IMR-90 (cell line): Measurements from ENCODE around the gene GINS1. TPM values are rescaled to one million over a fixed set of nuclear protein-coding genes. Genes with fewer than 3 reads are reported as not detected.

Source experiments
- ATAC-seq: fragments of 200-7000 bp; cut with Tn5 transposase; 2 replicates; pipeline ENCODE4 v1.9.1; 2020; ENCODE audit warnings: low read depth, mild to moderate bottlenecking, moderate library complexity
- BruUV-seq: library from RNA; stranded (reverse); fragments of 400-500 nt; replicated peaks from 2 replicates; lab custom pipeline; 2021; lab: Mats Ljungman, UMichigan
- CTCF ChIA-PET: fragments of 300-600 bp; formaldehyde crosslinking; extraction: SDS; loops from one replicate; lab custom pipeline; 2021; ENCODE audit warnings: antibody characterized with exemption; lab: Yijun Ruan, JAX
- POLR2A ChIA-PET: fragments of 300-600 bp; sonication (Branson Sonifier 250); formaldehyde crosslinking; loops from one replicate; lab custom pipeline; 2022; ENCODE audit warnings: antibody characterized with exemption; ENCODE audit not compliant: unreplicated experiment; lab: Charles Lee
- DNase-seq: peaks from one replicate; pipeline ENCODE4 v3.0.0; 2013
- H2AFZ ChIP-seq: replicated peaks from 2 replicates; pipeline ENCODE3; 2013; ENCODE audit warnings: low read length, mild to moderate bottlenecking; ENCODE audit not compliant: poor library complexity
- H2AK5ac ChIP-seq: 2 replicates; pipeline ENCODE4 v1.6.1; 2013; ENCODE audit warnings: low read depth, low read length, inconsistent platforms
- H2AK9ac ChIP-seq: replicated peaks from 2 replicates; pipeline ENCODE3; 2013; ENCODE audit warnings: mild to moderate bottlenecking, low read depth, low read length, moderate library complexity; ENCODE audit not compliant: poor library complexity
- H2BK120ac ChIP-seq: 2 replicates; pipeline ENCODE4 v1.6.1; 2013; ENCODE audit warnings: low read depth, low read length, inconsistent platforms
- H2BK15ac ChIP-seq: 3 replicates; pipeline ENCODE4 v1.6.1; 2013; ENCODE audit warnings: low read depth, low read length, inconsistent platforms
- H2BK20ac ChIP-seq: 2 replicates; pipeline ENCODE4 v1.6.1; 2013; ENCODE audit warnings: low read depth, mild to moderate bottlenecking, inconsistent platforms, low read length, moderate library complexity
- H2BK5ac ChIP-seq: 2 replicates; pipeline ENCODE4 v1.6.1; 2013; ENCODE audit warnings: mild to moderate bottlenecking, low read depth, low read length, inconsistent platforms; ENCODE audit not compliant: poor library complexity, severe bottlenecking
- H3K14ac ChIP-seq: replicated peaks from 2 replicates; pipeline ENCODE4 v1.6.1; 2013; ENCODE audit warnings: low read depth, low read length, inconsistent platforms
- H3K18ac ChIP-seq: 2 replicates; pipeline ENCODE4 v1.6.1; 2013; ENCODE audit warnings: low read depth, low read length, control low read depth
- H3K23ac ChIP-seq: 2 replicates; pipeline ENCODE4 v1.6.1; 2013; ENCODE audit warnings: low read depth, low read length, inconsistent platforms
- H3K27ac ChIP-seq: 2 replicates; pipeline ENCODE4 v1.5.1; 2013; ENCODE audit warnings: mild to moderate bottlenecking, control low read depth, low read length; ENCODE audit not compliant: insufficient read depth
- H3K27me3 ChIP-seq: 2 replicates; pipeline ENCODE4 v1.6.1; 2013; ENCODE audit warnings: low read length; ENCODE audit not compliant: control insufficient read depth, insufficient read depth
- H3K36me3 ChIP-seq: 2 replicates; pipeline ENCODE4 v1.6.1; 2013; ENCODE audit warnings: low read length, mixed read lengths; ENCODE audit not compliant: control insufficient read depth, insufficient read depth
- H3K4ac ChIP-seq: 2 replicates; pipeline ENCODE4 v1.6.1; 2013; ENCODE audit warnings: low read depth, low read length, inconsistent platforms
- H3K4me1 ChIP-seq: 2 replicates; pipeline ENCODE4 v1.6.1; 2013; ENCODE audit warnings: low read length, mixed read lengths; ENCODE audit not compliant: control insufficient read depth, insufficient read depth
- H3K4me2 ChIP-seq: 2 replicates; pipeline ENCODE4 v1.6.1; 2013; ENCODE audit warnings: low read depth, mild to moderate bottlenecking, control low read depth, low read length, moderate library complexity
- H3K4me3 ChIP-seq: 2 replicates; pipeline ENCODE4 v1.5.1; 2013; ENCODE audit warnings: low read depth, mild to moderate bottlenecking, control low read depth, low read length, moderate library complexity; ENCODE audit not compliant: insufficient read depth
- H3K56ac ChIP-seq: 2 replicates; pipeline ENCODE4 v1.6.1; 2013; ENCODE audit warnings: low read length, inconsistent platforms; ENCODE audit not compliant: insufficient read depth; ENCODE audit errors: extremely low read depth
- H3K79me1 ChIP-seq, 2 experiments: 2 replicates each; pipeline ENCODE4 v1.6.1; 2013; ENCODE audit warnings: low read length in 2 of 2, inconsistent platforms in 1 of 2, low read depth in 1 of 2
- H3K9ac ChIP-seq: 2 replicates; pipeline ENCODE4 v1.6.1; 2013; ENCODE audit warnings: low read depth, low read length, control low read depth
- H3K9me1 ChIP-seq: 2 replicates; pipeline ENCODE4 v1.6.1; 2013; ENCODE audit warnings: low read length, inconsistent platforms; ENCODE audit not compliant: insufficient read depth
- H3K9me3 ChIP-seq: 2 replicates; pipeline ENCODE4 v1.6.1; 2013; ENCODE audit warnings: low read length; ENCODE audit not compliant: control insufficient read depth, insufficient read depth
- H4K20me1 ChIP-seq: 2 replicates; pipeline ENCODE4 v1.6.1; 2013; ENCODE audit warnings: low read length, inconsistent platforms; ENCODE audit not compliant: insufficient read depth
- H4K5ac ChIP-seq: 2 replicates; pipeline ENCODE4 v1.6.1; 2013; ENCODE audit warnings: mild to moderate bottlenecking, low read depth, low read length, control low read depth
- H4K8ac ChIP-seq, 2 experiments: 2 replicates each; pipeline ENCODE4 v1.6.1; 2013; ENCODE audit warnings: low read depth in 2 of 2, low read length in 2 of 2, control low read depth in 1 of 2, inconsistent platforms in 1 of 2
- H4K91ac ChIP-seq: 2 replicates; pipeline ENCODE4 v1.6.1; 2013; ENCODE audit warnings: low read depth, low read length, inconsistent platforms; ENCODE audit not compliant: insufficient read depth
- BHLHE40 ChIP-seq: fragments of 150-350 bp; IDR thresholded peaks from 2 replicates; pipeline ENCODE4 v1.6.1; 2016; ENCODE audit warnings: mild to moderate bottlenecking, low read depth, low read length
- CEBPB ChIP-seq: IDR thresholded peaks from 2 replicates; pipeline ENCODE4 v1.6.1; 2012; ENCODE audit warnings: low read depth, low read length, improper control_type of control experiment
- CHD1 ChIP-seq: IDR thresholded peaks from 2 replicates; pipeline ENCODE4 v1.6.1; 2012; ENCODE audit warnings: low read depth, low read length, improper control_type of control experiment
- FOS ChIP-seq: fragments of 150-350 bp; IDR thresholded peaks from 2 replicates; pipeline ENCODE4 v1.6.1; 2016; ENCODE audit warnings: low read depth, low read length
- MAFK ChIP-seq: IDR thresholded peaks from 2 replicates; pipeline ENCODE4 v1.6.1; 2012; ENCODE audit warnings: low read depth, low read length, improper control_type of control experiment
- MAZ ChIP-seq: IDR thresholded peaks from 2 replicates; pipeline ENCODE4 v1.6.1; 2012; ENCODE audit warnings: low read depth, mild to moderate bottlenecking, low read length, improper control_type of control experiment, moderate library complexity, borderline replicate concordance
- RAD21 ChIP-seq: IDR thresholded peaks from 2 replicates; pipeline ENCODE4 v1.6.1; 2012; ENCODE audit warnings: low read length, improper control_type of control experiment
- RCOR1 ChIP-seq: IDR thresholded peaks from 2 replicates; pipeline ENCODE4 v1.6.1; 2012; ENCODE audit warnings: mild to moderate bottlenecking, low read length, improper control_type of control experiment; ENCODE audit not compliant: insufficient replicate concordance
- SMC3 ChIP-seq: fragments of 150-350 bp; IDR thresholded peaks from 2 replicates; pipeline ENCODE4 v1.6.1; 2016; ENCODE audit warnings: low read depth, mild to moderate bottlenecking, antibody characterized with exemption, low read length, moderate library complexity
- WGBS, 2 experiments: methylation state at CpG; one replicate each; pipeline versions ENCODE4 v1.1.5 to v1.1.7; 2013; ENCODE audit warnings: missing lambda C conversion rate in 2 of 2; ENCODE audit not compliant: insufficient read length in 1 of 2; ENCODE audit errors: extremely low coverage in 2 of 2; 5-methylcytosine and 5-hydroxymethylcytosine counted together
- dilution Hi-C: fragments of 300-500 bp; cut with HindIII; formaldehyde crosslinking; loops from one replicate; pipeline ENCODE4 v1.14.3; 2018; ENCODE audit warnings: low sequenced_read_pairs; ENCODE audit not compliant: unreplicated experiment
- in situ Hi-C: fragments of 300-500 bp; cut with MboI; formaldehyde crosslinking; loops from 3 replicates; pipeline ENCODE4 v1.14.3; 2019; ENCODE audit warnings: low sequenced_read_pairs, inconsistent platforms, mixed read lengths
- intact Hi-C: fragments of 100-400 bp; cut with micrococcal nuclease; formaldehyde crosslinking; loops from 2 replicates; pipeline ENCODE4 v1.10.0; 2022
- polyA plus RNA-seq, 3 experiments: library from polyadenylated mRNA; depleted of rRNA; stranded (reverse); fragments of >200 nt; gene quantifications; 2 replicates each; pipeline ENCODE4 v1.2.3, GENCODE V29; 2012; ENCODE audit warnings: low replicate concordance in 1 of 3
- total RNA-seq: library from RNA; depleted of rRNA; stranded (reverse); fragments of >200 nt; gene quantifications from 2 replicates; pipeline ENCODE4 v1.2.3, GENCODE V29; 2012
- TF ChIP-seq, protein P1 (sequence below): conservative IDR thresholded peaks from 2 replicates; pipeline ENCODE4 v1.5.1; 2012; ENCODE audit warnings: mild to moderate bottlenecking, low read depth, low read length, improper control_type of control experiment
- TF ChIP-seq, protein P2 (sequence below): fragments of 150-350 bp; IDR thresholded peaks from 2 replicates; pipeline ENCODE4 v1.6.1; 2016; ENCODE audit warnings: low read depth, mild to moderate bottlenecking, low read length, moderate library complexity, borderline replicate concordance
- TF ChIP-seq, protein P3 (sequence below): fragments of 150-350 bp; IDR thresholded peaks from 2 replicates; pipeline ENCODE4 v1.6.1; 2017; ENCODE audit warnings: mild to moderate bottlenecking, antibody characterized with exemption, low read length, low read depth

GINS1 gene
- total and polyA plus RNA-seq, 2 of the 4 experiments (the other 2 are of a cell fraction), result 4.9 to 6.6 TPM

DNA sequence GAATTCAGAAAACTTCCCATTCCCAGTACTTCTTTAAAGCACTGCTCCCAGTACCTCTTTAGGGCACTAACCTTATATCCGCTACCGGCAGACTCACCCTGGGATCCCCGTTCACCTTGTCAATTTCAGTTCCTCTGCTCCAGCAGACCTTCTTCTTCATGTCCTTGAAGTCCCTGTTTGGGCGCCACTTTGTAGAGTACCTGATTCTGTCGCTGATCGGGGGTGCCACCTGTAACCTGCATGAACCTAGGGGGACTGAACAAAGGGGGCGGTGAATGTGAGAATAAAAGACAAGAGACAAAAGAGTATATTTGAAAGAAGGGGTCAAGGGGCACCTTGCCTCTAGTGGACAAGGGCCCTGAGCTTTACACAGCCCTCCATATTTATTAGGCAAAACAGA lies 4.9 kb upstream of the GINS1 start:
- Histone ChIP-seq H3K27me3 (no peaks in the 10 kb centered on the region), H2BK20ac (no peak overlapping the region), H2AFZ (no peak overlapping the region), H3K79me1 (0 out of 4 replicates have a peak, but pooled peaks cover 0 to under 1% of the 10 kb centered on the region in 2 experiments), H3K4me1 (peaks cover 3% of the 10 kb centered on the region; the same call in 1 of the 2 replicates), H2BK15ac (no peak overlapping the region), H3K4me3 (no peak overlapping the region), H2AK9ac (no peak overlapping the region), H3K36me3 (no peaks in the 10 kb centered on the region), H4K91ac (no peak overlapping the region), H4K8ac (no peak overlapping the region), H3K14ac (no peak overlapping the region), H3K4ac (no peak overlapping the region), H3K9ac (no peak overlapping the region), H3K9me1 (no peaks in the 10 kb centered on the region), H4K20me1 (no peaks in the 10 kb centered on the region), H3K18ac (no peak overlapping the region), H3K27ac (no peak overlapping the region), H3K56ac (no peak overlapping the region), H3K23ac (no peak overlapping the region), H2BK120ac (no peak overlapping the region), H2AK5ac (no peak overlapping the region), H3K4me2 (no peak overlapping the region), H2BK5ac (no peak overlapping the region), H4K5ac (no peak overlapping the region), H3K9me3 (peaks cover 13% of the 10 kb centered on the region)
- ChIA-PET POLR2A (no interaction called here), CTCF (no interaction called here)
- TF ChIP-seq BHLHE40 (no peak), MAZ (no peak), RCOR1 (no peak), CEBPB (no peak), CHD1 (no peak), RAD21 (no peak), FOS (no peak), SMC3 (no peak), MAFK (no peak)
- TF ChIP-seq, protein P1, sequence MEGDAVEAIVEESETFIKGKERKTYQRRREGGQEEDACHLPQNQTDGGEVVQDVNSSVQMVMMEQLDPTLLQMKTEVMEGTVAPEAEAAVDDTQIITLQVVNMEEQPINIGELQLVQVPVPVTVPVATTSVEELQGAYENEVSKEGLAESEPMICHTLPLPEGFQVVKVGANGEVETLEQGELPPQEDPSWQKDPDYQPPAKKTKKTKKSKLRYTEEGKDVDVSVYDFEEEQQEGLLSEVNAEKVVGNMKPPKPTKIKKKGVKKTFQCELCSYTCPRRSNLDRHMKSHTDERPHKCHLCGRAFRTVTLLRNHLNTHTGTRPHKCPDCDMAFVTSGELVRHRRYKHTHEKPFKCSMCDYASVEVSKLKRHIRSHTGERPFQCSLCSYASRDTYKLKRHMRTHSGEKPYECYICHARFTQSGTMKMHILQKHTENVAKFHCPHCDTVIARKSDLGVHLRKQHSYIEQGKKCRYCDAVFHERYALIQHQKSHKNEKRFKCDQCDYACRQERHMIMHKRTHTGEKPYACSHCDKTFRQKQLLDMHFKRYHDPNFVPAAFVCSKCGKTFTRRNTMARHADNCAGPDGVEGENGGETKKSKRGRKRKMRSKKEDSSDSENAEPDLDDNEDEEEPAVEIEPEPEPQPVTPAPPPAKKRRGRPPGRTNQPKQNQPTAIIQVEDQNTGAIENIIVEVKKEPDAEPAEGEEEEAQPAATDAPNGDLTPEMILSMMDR, result no peak
- TF ChIP-seq, protein P2, sequence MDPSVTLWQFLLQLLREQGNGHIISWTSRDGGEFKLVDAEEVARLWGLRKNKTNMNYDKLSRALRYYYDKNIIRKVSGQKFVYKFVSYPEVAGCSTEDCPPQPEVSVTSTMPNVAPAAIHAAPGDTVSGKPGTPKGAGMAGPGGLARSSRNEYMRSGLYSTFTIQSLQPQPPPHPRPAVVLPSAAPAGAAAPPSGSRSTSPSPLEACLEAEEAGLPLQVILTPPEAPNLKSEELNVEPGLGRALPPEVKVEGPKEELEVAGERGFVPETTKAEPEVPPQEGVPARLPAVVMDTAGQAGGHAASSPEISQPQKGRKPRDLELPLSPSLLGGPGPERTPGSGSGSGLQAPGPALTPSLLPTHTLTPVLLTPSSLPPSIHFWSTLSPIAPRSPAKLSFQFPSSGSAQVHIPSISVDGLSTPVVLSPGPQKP, result no peak
- TF ChIP-seq, protein P3, sequence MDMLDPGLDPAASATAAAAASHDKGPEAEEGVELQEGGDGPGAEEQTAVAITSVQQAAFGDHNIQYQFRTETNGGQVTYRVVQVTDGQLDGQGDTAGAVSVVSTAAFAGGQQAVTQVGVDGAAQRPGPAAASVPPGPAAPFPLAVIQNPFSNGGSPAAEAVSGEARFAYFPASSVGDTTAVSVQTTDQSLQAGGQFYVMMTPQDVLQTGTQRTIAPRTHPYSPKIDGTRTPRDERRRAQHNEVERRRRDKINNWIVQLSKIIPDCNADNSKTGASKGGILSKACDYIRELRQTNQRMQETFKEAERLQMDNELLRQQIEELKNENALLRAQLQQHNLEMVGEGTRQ, result no peak
- DNase-seq (no peak), ATAC-seq (no peak)
- 91% methylated on average over 4 of the region's 7 CpGs; no CpG with 5 or more reads in 1 of the 2 experiments for WGBS, 2 experiments
- in situ Hi-C loops, result loop anchor here (25.0 kb wide), 1 partner anchor 1765 kb away; the partner anchor contains the start of gene CST3
- intact Hi-C loops, result no loop called here
- BruUV-seq, result no TSS peak
- dilution Hi-C loops, result no loop called here
